Measurements from ENCODE around the gene SAXO1. TPM values are rescaled to one million over a fixed set of nuclear protein-coding genes. Genes with fewer than 3 reads are reported as not detected.

The SAXO1 gene
- total RNA-seq, 1 experiment from 2014 or later = not detected

DNA sequence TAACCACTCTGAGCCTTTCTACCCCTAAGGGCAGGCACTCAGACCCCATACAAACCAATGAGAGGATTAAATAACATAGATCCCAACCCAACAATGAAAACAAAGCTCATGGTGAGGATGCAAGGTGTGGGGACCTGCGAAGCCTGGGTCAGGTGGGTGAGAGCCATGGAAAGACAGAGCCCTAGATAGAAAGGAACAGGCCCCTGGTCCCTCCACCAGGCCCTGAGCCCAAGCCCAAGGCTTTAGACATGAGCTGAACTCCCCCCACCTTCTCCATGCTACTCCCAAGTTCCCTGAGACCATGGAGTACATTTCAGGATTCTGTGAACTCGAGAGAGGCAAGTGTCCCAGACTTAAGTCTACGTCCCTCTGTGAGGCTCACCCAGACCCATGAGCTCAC, 106.5 kb downstream of the SAXO1 start:
- H3K4me1 ChIP-seq (replicated peaks) = no peaks in the 10 kb centered on the region
- no peak overlapping the region for H3K4me3 ChIP-seq
- DNase-seq (ENCODE audit: low read depth in 1 of 2, low spot score in 2 of 2) = no peak
- no peaks in the 10 kb centered on the region for H3K9me3 ChIP-seq (replicated peaks)
- H3K27ac ChIP-seq = no peak overlapping the region
- H3K27me3 ChIP-seq (replicated peaks) = no peaks in the 10 kb centered on the region
- no peaks in the 10 kb centered on the region for H3K36me3 ChIP-seq

DNA sequence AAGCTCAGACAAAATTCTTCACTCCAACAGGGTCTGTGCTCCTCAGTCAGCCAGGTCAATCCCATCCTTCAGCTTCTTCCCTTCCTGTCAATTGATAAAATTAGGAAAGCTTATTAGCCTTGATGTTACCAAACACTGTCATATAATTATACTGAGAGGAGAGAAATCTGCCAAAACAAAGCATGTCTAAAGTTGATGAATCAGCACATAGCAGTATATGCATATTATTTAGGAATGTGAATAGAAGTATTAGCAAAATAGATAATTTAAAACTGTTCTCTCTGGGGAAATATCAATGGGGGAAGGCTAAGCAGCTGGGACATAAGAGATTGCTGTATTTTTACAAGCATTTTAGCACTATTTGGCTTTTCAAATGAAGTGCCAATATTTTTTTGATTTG, 107.1 kb downstream of the SAXO1 start:
- Histone ChIP-seq H3K36me3 (no peaks in the 10 kb centered on the region), H3K4me1 (replicated peaks) (no peaks in the 10 kb centered on the region), H3K4me3 (no peak overlapping the region), H3K9me3 (replicated peaks) (no peaks in the 10 kb centered on the region), H3K27ac (no peak overlapping the region), H3K27me3 (replicated peaks) (no peaks in the 10 kb centered on the region)
- no peak for DNase-seq (ENCODE audit: low read depth in 1 of 2, low spot score in 2 of 2)

DNA sequence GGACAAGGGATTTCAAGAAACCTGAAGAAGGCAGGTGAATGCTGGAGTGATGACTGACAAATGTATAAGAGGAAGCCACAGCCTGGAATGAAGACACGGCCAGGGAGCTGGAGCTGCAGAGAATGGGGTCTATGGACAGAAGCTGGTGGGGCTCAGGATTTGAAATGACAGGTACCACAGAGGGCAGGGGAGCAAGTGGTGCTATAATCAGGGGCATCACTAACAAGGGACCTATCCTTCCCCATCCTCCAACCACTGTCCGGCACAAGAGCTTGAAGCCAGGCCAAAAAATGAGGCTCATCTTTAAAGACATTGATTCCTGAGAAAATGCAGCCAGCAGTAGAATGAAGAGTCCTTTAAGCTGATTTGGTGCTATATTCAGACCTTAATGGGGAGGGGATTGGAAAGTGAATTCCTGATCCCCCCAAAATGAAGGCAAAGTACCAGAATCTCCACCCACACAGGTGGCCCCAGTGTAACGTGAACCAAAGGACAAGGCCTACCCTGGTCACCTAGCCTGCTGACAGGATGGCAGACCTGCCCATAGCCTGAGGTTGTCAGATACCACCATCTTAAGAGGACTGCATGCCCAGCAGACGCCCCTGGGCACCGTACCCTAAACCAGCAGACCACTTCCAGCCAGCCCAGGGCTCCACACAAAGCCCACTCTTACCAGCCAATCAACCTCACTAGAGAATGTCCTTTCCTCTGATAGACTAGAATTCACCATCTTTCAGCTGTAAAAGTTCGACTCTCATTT, 109.2 kb downstream of the SAXO1 start:
- no peaks in the 10 kb centered on the region for H3K4me1 ChIP-seq (replicated peaks)
- H3K9me3 ChIP-seq (replicated peaks) = no peaks in the 10 kb centered on the region
- H3K4me3 ChIP-seq = no peak overlapping the region
- H3K36me3 ChIP-seq = no peaks in the 10 kb centered on the region
- no peak for DNase-seq (ENCODE audit: low read depth in 1 of 2, low spot score in 2 of 2)
- no peak overlapping the region for H3K27ac ChIP-seq
- H3K27me3 ChIP-seq (replicated peaks) = no peaks in the 10 kb centered on the region

DNA sequence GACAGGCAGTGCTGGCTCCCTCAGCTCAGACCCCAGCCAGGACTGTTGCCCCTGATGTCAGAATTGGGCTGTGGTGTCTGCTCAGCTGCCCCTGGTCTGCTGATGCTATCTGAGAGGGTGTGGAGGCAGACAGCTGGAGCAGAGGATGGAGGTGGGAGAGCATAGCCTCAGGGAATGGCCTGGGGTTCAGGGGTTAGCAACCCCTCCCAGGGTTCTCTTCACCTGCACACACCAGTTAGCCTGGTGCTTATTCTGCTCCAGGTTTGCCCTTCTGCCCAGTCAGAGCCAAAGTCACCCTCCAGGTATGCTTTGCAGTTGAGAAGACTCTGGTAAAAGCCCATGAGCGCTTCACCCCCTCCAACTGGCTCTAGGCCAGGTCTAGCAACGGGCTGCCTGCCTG, 109.8 kb downstream of the SAXO1 start:
- no peak overlapping the region for H3K4me3 ChIP-seq
- no peaks in the 10 kb centered on the region for H3K4me1 ChIP-seq (replicated peaks)
- H3K36me3 ChIP-seq = no peaks in the 10 kb centered on the region
- DNase-seq (ENCODE audit: low read depth in 1 of 2, low spot score in 2 of 2) = no peak
- H3K27ac ChIP-seq = no peak overlapping the region
- no peaks in the 10 kb centered on the region for H3K27me3 ChIP-seq (replicated peaks)
- no peaks in the 10 kb centered on the region for H3K9me3 ChIP-seq (replicated peaks)

DNA sequence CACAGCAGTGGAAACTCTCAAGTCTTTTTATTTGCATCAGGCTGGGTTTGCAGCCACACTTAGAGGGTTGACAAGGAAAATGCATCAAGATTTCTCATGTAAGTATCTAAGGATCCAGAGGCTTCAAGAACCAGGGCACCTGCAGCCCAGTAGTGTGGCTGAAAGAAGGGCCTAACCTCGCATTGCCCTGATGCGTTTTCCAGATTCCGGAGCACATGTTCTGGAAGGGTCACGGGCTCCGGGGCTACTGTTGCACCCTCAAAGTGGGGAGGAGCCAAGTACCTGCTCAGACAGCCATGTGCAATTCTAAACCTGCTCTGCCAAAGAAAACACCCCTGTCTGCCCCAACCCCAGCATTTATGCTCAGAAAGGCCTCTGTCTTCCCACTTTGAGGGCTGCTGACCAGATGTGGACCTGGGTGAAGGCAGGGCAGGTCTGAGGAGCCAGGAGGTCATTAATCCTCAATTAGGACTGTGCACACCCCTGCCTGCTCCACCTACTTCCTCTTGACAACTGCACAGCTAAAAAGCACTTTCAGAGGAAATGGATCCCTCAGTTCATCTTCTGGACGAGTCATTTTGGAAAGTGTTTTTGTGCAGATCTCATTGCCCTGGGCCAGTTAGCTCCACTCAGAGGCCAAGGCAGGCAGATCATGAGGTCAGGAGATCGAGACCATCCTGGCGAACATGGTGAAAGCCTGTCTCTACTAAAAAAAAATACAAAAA, 110.7 kb downstream of the SAXO1 start:
- Histone ChIP-seq H3K27me3 (replicated peaks) (no peaks in the 10 kb centered on the region), H3K4me3 (no peak overlapping the region), H3K9me3 (replicated peaks) (no peaks in the 10 kb centered on the region), H3K4me1 (replicated peaks) (no peaks in the 10 kb centered on the region), H3K27ac (no peak overlapping the region), H3K36me3 (no peaks in the 10 kb centered on the region)
- DNase-seq (ENCODE audit: low read depth in 1 of 2, low spot score in 2 of 2) = no peak

GRCh38 chr9:18921366-18922075, 111.5 kb downstream of the SAXO1 start:
- Histone ChIP-seq H3K4me1 (replicated peaks) (no peaks in the 10 kb centered on the region), H3K27ac (no peak overlapping the region), H3K4me3 (no peak overlapping the region), H3K27me3 (replicated peaks) (no peaks in the 10 kb centered on the region), H3K9me3 (replicated peaks) (no peaks in the 10 kb centered on the region), H3K36me3 (no peaks in the 10 kb centered on the region)
- no peak for DNase-seq (ENCODE audit: low read depth in 1 of 2, low spot score in 2 of 2)

DNA sequence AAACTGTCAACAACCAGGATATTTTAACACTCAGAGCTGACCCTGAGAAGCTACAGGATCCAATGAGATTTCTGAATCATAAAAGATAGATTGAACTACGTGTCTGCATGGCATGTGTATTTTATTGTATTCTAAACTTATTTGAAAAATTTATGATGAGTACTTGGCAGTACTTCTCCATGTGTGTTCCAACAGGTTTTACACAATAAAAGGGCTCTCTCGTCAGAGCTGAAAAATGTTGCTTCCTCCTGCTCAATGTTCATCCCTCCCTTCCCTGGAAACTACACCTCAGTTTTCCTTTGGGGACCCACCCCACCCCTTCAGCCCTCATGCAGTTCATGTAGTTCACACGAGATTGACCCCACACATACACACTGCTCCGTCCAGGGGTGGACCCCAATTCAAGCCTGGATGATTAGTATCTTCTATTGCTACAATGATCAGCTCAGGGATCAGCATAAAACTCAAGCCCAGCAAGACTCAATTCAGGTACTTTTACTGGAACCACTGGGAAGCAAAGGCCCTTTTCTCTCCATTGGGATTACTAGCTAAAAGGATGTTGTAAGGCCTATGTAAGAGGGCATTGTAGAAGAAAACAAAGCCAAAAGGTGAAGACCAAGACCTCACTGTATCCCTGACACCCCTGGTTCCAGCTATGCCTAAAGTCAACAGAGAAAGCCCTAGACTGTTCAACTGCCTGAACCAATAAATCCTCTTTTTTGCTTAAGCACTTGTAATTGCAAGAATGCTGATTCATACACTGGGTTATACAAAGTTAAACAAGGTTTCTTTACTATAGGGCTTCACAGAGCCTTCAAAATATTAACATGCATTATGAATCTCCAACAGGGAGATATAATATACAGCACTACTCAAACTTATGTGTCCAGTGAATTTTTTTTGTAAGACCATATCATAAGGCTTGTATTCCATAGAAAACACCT, 112.6 kb downstream of the SAXO1 start:
- no peaks in the 10 kb centered on the region for H3K36me3 ChIP-seq
- H3K9me3 ChIP-seq (replicated peaks) = no peaks in the 10 kb centered on the region
- H3K4me3 ChIP-seq = no peak overlapping the region
- no peaks in the 10 kb centered on the region for H3K27me3 ChIP-seq (replicated peaks)
- DNase-seq (ENCODE audit: low read depth in 1 of 2, low spot score in 2 of 2) = no peak
- H3K4me1 ChIP-seq (replicated peaks) = no peaks in the 10 kb centered on the region
- H3K27ac ChIP-seq = no peak overlapping the region

- Histone ChIP-seq H3K27ac (no peak overlapping the region), H3K4me1 (replicated peaks) (0 out of 2 replicates have a peak, but pooled peaks cover under 1% of the 10 kb centered on the region), H3K27me3 (replicated peaks) (no peaks in the 10 kb centered on the region), H3K36me3 (no peaks in the 10 kb centered on the region), H3K9me3 (replicated peaks) (no peaks in the 10 kb centered on the region), H3K4me3 (no peak overlapping the region)
- DNase-seq (ENCODE audit: low read depth in 1 of 2, low spot score in 2 of 2) = no peak
Observed at GRCh38 chr9:18911714-18912342, 121.2 kb downstream of the SAXO1 start.

- Histone ChIP-seq H3K4me3 (no peak overlapping the region), H3K36me3 (no peaks in the 10 kb centered on the region), H3K27me3 (replicated peaks) (no peaks in the 10 kb centered on the region), H3K9me3 (replicated peaks) (no peaks in the 10 kb centered on the region), H3K27ac (no peak overlapping the region), H3K4me1 (replicated peaks) (peaks cover 3% of the 10 kb centered on the region; the same call in 1 of the 2 replicates)
- DNase-seq (ENCODE audit: low read depth in 1 of 2, low spot score in 2 of 2) = peak in 1 of 2 experiments; percentile 4
Observed at GRCh38 chr9:18910916-18911315, 122.1 kb downstream of the SAXO1 start.

- DNase-seq (ENCODE audit: low read depth in 1 of 2, low spot score in 2 of 2) = no peak
- peaks cover 6% of the 10 kb centered on the region for H3K4me1 ChIP-seq (replicated peaks)
Observed at GRCh38 chr9:18910435-18910834, 122.6 kb downstream of the SAXO1 start.

DNA sequence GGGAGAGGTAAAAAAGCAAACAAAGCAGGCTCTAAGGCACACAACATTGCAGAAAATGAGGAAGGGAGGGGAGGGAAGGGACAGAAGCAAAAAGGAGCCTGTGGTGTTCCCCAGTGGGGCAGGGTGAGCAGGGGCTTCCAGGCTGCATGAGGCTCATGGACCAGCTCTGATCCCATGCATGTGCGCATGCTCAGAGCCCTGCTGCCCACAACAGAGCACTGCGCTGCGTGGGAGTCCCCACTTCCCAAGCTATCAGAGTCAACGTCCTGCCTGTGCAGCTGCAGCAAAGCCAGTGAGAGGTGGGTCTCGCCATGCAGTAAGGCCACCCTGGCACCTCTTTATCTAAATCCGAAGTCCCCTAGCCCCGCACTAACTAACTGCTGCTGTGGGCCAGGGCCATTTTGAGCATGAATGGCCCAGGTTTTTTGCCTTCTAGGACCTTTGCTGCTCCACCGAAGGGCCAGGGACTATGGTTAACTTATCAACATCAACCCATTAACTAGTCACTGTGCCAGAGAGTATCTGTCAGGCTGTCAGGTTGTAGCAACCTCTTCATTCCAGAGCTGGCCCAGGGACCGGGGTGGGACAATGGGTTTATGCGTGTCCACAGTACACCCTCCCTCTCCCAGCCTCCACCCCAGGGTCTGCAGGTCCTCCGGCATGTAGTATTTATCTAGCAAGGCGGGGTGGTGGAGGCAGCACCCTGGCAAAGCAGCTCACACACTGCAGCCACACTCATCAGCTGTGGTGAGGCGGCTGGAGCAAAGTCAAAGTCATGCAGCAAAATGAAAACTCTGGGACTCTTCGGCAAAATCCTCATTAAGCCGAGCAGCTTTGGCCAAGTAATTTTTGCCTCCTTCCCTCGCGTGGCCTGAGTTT, 123.6 kb downstream of the SAXO1 start:
- H3K36me3 ChIP-seq = no peaks in the 10 kb centered on the region
- no peak for DNase-seq (ENCODE audit: low read depth in 1 of 2, low spot score in 2 of 2)
- no peak overlapping the region for H3K4me3 ChIP-seq
- no peak overlapping the region for H3K27ac ChIP-seq
- H3K4me1 ChIP-seq (replicated peaks) = peaks cover 7% of the 10 kb centered on the region
- H3K9me3 ChIP-seq (replicated peaks) = no peaks in the 10 kb centered on the region
- no peaks in the 10 kb centered on the region for H3K27me3 ChIP-seq (replicated peaks)

More at GRCh38 chr9:18910435-18910834, 122.6 kb downstream of the SAXO1 start:
- Histone ChIP-seq H3K27me3 (replicated peaks) (no peaks in the 10 kb centered on the region), H3K27ac (no peak overlapping the region), H3K4me3 (no peak overlapping the region), H3K9me3 (replicated peaks) (no peaks in the 10 kb centered on the region), H3K36me3 (no peaks in the 10 kb centered on the region)

DNA sequence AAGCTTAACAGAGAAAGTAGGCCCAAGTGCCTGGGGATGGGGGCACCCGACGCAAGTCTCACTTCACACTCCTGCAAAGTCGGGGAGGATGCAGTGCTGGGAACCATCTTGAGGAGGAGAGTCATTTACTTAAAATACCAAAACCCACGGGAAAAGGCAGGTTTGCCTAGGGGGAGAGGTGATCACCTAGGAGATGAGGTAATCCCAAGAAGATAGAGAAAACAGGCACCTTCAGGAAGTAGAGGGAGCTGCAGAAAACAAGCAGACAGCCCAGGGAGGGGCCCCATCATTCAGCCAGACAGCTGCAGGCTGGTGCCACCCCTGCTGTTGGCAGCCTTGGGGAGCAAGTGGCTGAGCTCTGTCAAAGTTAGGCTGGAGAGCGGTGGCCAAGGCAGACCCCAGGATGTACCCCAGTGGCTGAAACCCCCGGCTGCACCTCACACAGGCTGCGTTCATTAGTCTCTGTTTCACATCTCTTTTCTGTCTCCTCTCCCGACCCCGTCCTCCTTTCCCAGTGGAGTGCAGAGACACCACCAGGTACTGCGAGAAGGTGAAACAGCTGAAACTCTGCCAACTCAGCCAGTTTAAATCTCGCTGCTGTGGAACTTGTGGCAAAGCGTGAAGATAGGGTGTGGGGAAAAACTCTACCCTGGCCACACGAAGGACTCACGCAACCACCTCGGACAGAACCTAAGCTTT, 124.9 kb downstream of the SAXO1 start:
- Histone ChIP-seq H3K4me3 (no peak overlapping the region), H3K36me3 (no peaks in the 10 kb centered on the region), H3K27ac (no peak overlapping the region), H3K4me1 (replicated peaks) (peaks cover 7% of the 10 kb centered on the region), H3K27me3 (replicated peaks) (no peaks in the 10 kb centered on the region), H3K9me3 (replicated peaks) (no peaks in the 10 kb centered on the region)
- DNase-seq (ENCODE audit: low read depth in 1 of 2, low spot score in 2 of 2) = no peak

Data from SJSA1 (cell line).